RWPE2 (cell line): ENCODE data around the gene UBL4B.
A peak's percentile ranks its signal among the peaks of the same experiment; 100 is the strongest.

Experiments used
- ATAC-seq: fragments of 200-7000 bp; cut with Tn5 transposase; 3 replicates; pipeline ENCODE4 v1.9.1; 2021; ENCODE audit warnings: low read depth
- DNase-seq: peaks from one replicate; pipeline ENCODE4 v3.0.0-alpha.2; 2020; ENCODE audit warnings: low spot score
- H3K27ac ChIP-seq: fragments of 450-650 bp; 2 replicates; pipeline ENCODE4 v1.5.1; 2017; ENCODE audit warnings: mild to moderate bottlenecking; ENCODE audit not compliant: poor library complexity, severe bottlenecking
- H3K27me3 ChIP-seq: fragments of 250-450 bp; sonication (Bioruptor Pico); 2 replicates; pipeline ENCODE4 v1.5.1; 2021; ENCODE audit warnings: mild to moderate bottlenecking, moderate library complexity; ENCODE audit not compliant: insufficient read depth, poor library complexity, severe bottlenecking
- H3K36me3 ChIP-seq: fragments of 250-450 bp; sonication (Bioruptor Pico); 2 replicates; pipeline ENCODE4 v1.5.1; 2020; ENCODE audit warnings: low read depth, mild to moderate bottlenecking, moderate library complexity
- H3K4me1 ChIP-seq: fragments of 250-450 bp; sonication (Bioruptor Pico); 2 replicates; pipeline ENCODE4 v1.5.1; 2021; ENCODE audit warnings: mild to moderate bottlenecking, moderate library complexity; ENCODE audit not compliant: insufficient read depth, poor library complexity, severe bottlenecking
- H3K4me3 ChIP-seq: fragments of 250-450 bp; sonication (Bioruptor Pico); 2 replicates; pipeline ENCODE4 v1.5.1; 2021; ENCODE audit warnings: mild to moderate bottlenecking, moderate library complexity; ENCODE audit not compliant: severe bottlenecking
- H3K9me3 ChIP-seq: fragments of 250-450 bp; sonication (Bioruptor Pico); 2 replicates; pipeline ENCODE4 v1.5.1; 2021; ENCODE audit warnings: mild to moderate bottlenecking, moderate library complexity; ENCODE audit not compliant: severe bottlenecking
- CTCF ChIP-seq: fragments of 450-650 bp; IDR thresholded peaks from one replicate; pipeline ENCODE4 v1.5.1; 2017; ENCODE audit warnings: mild to moderate bottlenecking, moderate library complexity; ENCODE audit not compliant: poor library complexity, severe bottlenecking

Gene UBL4B

GRCh38 chr1:110112143-110112542, at the start of gene UBL4B:
UBL4B (plus strand) TSS chr1:110112443; CDS start chr1:110112535, 92 bp downstream.
- Histone ChIP-seq H3K9me3 (no peaks in the 10 kb centered on the region), H3K4me1 (no peaks in the 10 kb centered on the region), H3K27me3 (no peaks in the 10 kb centered on the region), H3K4me3 (no peak within 1 kb of the TSS), H3K27ac (no peak within 1 kb of the TSS), H3K36me3 (no peaks in the 10 kb centered on the region)
- no peak for TF ChIP-seq CTCF
- DNase-seq (no peak), ATAC-seq (no peak)

GRCh38 chr1:110062612-110063011, 49.6 kb upstream of the UBL4B start:
- H3K4me1 ChIP-seq: no peaks in the 10 kb centered on the region
- no peak for DNase-seq
- no peaks in the 10 kb centered on the region for H3K9me3 ChIP-seq
- ATAC-seq: no peak
- H3K27ac ChIP-seq: no peak overlapping the region
- TF ChIP-seq CTCF: no peak
- H3K4me3 ChIP-seq: no peak overlapping the region
- H3K27me3 ChIP-seq: peaks cover 6% of the 10 kb centered on the region
- H3K36me3 ChIP-seq: 0 out of 2 replicates have a peak, but pooled peaks cover 4% of the 10 kb centered on the region

GRCh38 chr1:110063781-110064180, 48.5 kb upstream of the UBL4B start:
- Histone ChIP-seq H3K27ac (no peak overlapping the region), H3K27me3 (peaks cover 18% of the 10 kb centered on the region), H3K9me3 (no peaks in the 10 kb centered on the region), H3K36me3 (0 out of 2 replicates have a peak, but pooled peaks cover 4% of the 10 kb centered on the region), H3K4me3 (no peak overlapping the region), H3K4me1 (no peaks in the 10 kb centered on the region)
- ATAC-seq (no peak), DNase-seq (no peak)
- TF ChIP-seq CTCF: no peak

- H3K36me3 ChIP-seq: 0 out of 2 replicates have a peak, but pooled peaks cover 4% of the 10 kb centered on the region
- no peak for DNase-seq
- H3K27me3 ChIP-seq: peaks cover 27% of the 10 kb centered on the region
- TF ChIP-seq CTCF: no peak
- no peak for ATAC-seq
- H3K9me3 ChIP-seq: no peaks in the 10 kb centered on the region
- no peak overlapping the region for H3K27ac ChIP-seq
- no peaks in the 10 kb centered on the region for H3K4me1 ChIP-seq
- H3K4me3 ChIP-seq: no peak overlapping the region
Measured at GRCh38 chr1:110064576-110065337, 47.5 kb upstream of the UBL4B start.

GRCh38 chr1:110065841-110066240, 46.4 kb upstream of the UBL4B start:
- TF ChIP-seq CTCF: no peak
- Histone ChIP-seq H3K4me3 (no peak overlapping the region), H3K9me3 (no peaks in the 10 kb centered on the region), H3K36me3 (no peaks in the 10 kb centered on the region), H3K4me1 (no peaks in the 10 kb centered on the region), H3K27me3 (peaks cover 35% of the 10 kb centered on the region), H3K27ac (no peak overlapping the region)
- 0 out of 3 replicates have a peak, but pooled peaks have one; percentile 5 for ATAC-seq
- DNase-seq: no peak
